GM21381 (cell line): ENCODE measurements around the gene TPSG1.

Experiments used
- ATAC-seq: cut with Tn5 transposase; IDR thresholded peaks from one replicate; pipeline ENCODE4 v1.9.1; 2021; ENCODE audit warnings: mild to moderate bottlenecking, moderate library complexity; ENCODE audit not compliant: unreplicated experiment

Gene TPSG1

GRCh38 chr16:1217526-1217925 lies 7.5 kb downstream of the TPSG1 start:
- ATAC-seq = no peak

- ATAC-seq = no peak
Observed at GRCh38 chr16:1216681-1217400, 8.2 kb downstream of the TPSG1 start.

GRCh38 chr16:1216296-1216619 lies 8.8 kb downstream of the TPSG1 start:
- ATAC-seq = no peak

- no peak for ATAC-seq
Observed at GRCh38 chr16:1215574-1216295, 9.3 kb downstream of the TPSG1 start.

- ATAC-seq = no peak
Observed at GRCh38 chr16:1214719-1215118, 10.3 kb downstream of the TPSG1 start.

- no peak for ATAC-seq
Observed at GRCh38 chr16:1213796-1214372, 11.2 kb downstream of the TPSG1 start.

- no peak for ATAC-seq
Observed at GRCh38 chr16:1213231-1213630, 11.8 kb downstream of the TPSG1 start.

GRCh38 chr16:1212616-1213194 lies 12.4 kb downstream of the TPSG1 start:
- no peak for ATAC-seq

- no peak for ATAC-seq
Observed at GRCh38 chr16:1211451-1212268, 13.4 kb downstream of the TPSG1 start.

GRCh38 chr16:1210461-1210860 lies 14.6 kb downstream of the TPSG1 start:
- no peak for ATAC-seq

GRCh38 chr16:1209081-1209480 lies 16.0 kb downstream of the TPSG1 start:
- no peak for ATAC-seq

GRCh38 chr16:1208239-1208830 lies 16.7 kb downstream of the TPSG1 start:
- ATAC-seq = no peak

- no peak for ATAC-seq
Observed at GRCh38 chr16:1206786-1207185, 18.3 kb downstream of the TPSG1 start.

- ATAC-seq = no peak
Observed at GRCh38 chr16:1206326-1206725, 18.7 kb downstream of the TPSG1 start.

- no peak for ATAC-seq
Observed at GRCh38 chr16:1204933-1205332, 20.1 kb downstream of the TPSG1 start.

- no peak for ATAC-seq
Observed at GRCh38 chr16:1202274-1202673, 22.8 kb downstream of the TPSG1 start.

GRCh38 chr16:1201444-1201843 lies 23.6 kb downstream of the TPSG1 start:
- ATAC-seq = no peak

- ATAC-seq = no peak
Observed at GRCh38 chr16:1200014-1200627, 24.9 kb downstream of the TPSG1 start.

- no peak for ATAC-seq
Observed at GRCh38 chr16:1199347-1200013, 25.6 kb downstream of the TPSG1 start.
